HEK293 (cell line): Measurements from ENCODE around the gene CAMKMT.

Experiments
- CTCF ChIA-PET: fragments of 350-600 bp; formaldehyde crosslinking; extraction: SDS; loops from one replicate; lab custom pipeline; 2021; ENCODE audit warnings: antibody characterized with exemption; lab: Yijun Ruan, JAX
- POLR2A ChIA-PET: fragments of 300-600 bp; formaldehyde crosslinking; extraction: SDS; loops from one replicate; lab custom pipeline; 2020; ENCODE audit warnings: antibody characterized with exemption, inconsistent platforms; lab: Yijun Ruan, JAX
- H3K27ac ChIP-seq: fragments of 200-500 bp; sonication (Bioruptor generic); 2 replicates; pipeline ENCODE4 v1.5.1; 2014; ENCODE audit warnings: low read depth, low read length, control low read depth, inconsistent platforms; ENCODE audit errors: extremely low read depth
- H3K36me3 ChIP-seq, 2 experiments: fragments of 200-500 bp in 1 of 2; sonication (Bioruptor generic) in 1 of 2; 1 replicate in 1 of 2; 2 replicates in 1 of 2; pipeline ENCODE4 v1.5.1; 2014 to 2017; ENCODE audit warnings: inconsistent platforms in 2 of 2, low read length in 2 of 2; ENCODE audit not compliant: control insufficient read depth in 2 of 2, insufficient read depth in 1 of 2
- H3K4me1 ChIP-seq: fragments of 200-500 bp; sonication (Bioruptor generic); 2 replicates; pipeline ENCODE4 v1.5.1; 2014; ENCODE audit warnings: mild to moderate bottlenecking, low read length, inconsistent platforms; ENCODE audit not compliant: control insufficient read depth, insufficient read depth
- H3K4me3 ChIP-seq: 2 replicates; pipeline ENCODE4 v1.5.1; 2011; ENCODE audit warnings: low read depth, mild to moderate bottlenecking, control low read depth, low read length, moderate library complexity
- H3K9me3 ChIP-seq: fragments of 200-500 bp; sonication (Bioruptor generic); 2 replicates; pipeline ENCODE4 v1.5.1; 2014; ENCODE audit warnings: low read depth, low read length, inconsistent platforms; ENCODE audit not compliant: control insufficient read depth, insufficient read depth
- BCL11B ChIP-seq: fragments of 450-650 bp; formaldehyde crosslinking; IDR thresholded peaks from 2 replicates; pipeline ENCODE4 v1.5.1; 2016; ENCODE audit warnings: low read depth, missing biosample characterization, missing genetic modification characterization
- GLI2 ChIP-seq: fragments of 450-650 bp; formaldehyde crosslinking; IDR thresholded peaks from 2 replicates; pipeline ENCODE4; 2017; ENCODE audit warnings: missing biosample characterization, missing genetic modification characterization, low read depth, borderline replicate concordance
- HOXA7 ChIP-seq: sonication (generic); formaldehyde crosslinking; IDR thresholded peaks from 2 replicates; pipeline ENCODE4 v1.8.1; 2022; ENCODE audit warnings: missing genetic modification reagents, borderline replicate concordance
- HOXD13 ChIP-seq: sonication (generic); formaldehyde crosslinking; IDR thresholded peaks from 2 replicates; pipeline ENCODE4 v1.8.0; 2022; ENCODE audit warnings: missing genetic modification reagents, borderline replicate concordance
- TCF7L2 ChIP-seq: IDR thresholded peaks from 2 replicates; pipeline ENCODE4 v1.6.1; 2011; ENCODE audit warnings: low read depth, mild to moderate bottlenecking, inconsistent platforms, low read length, moderate library complexity, borderline replicate concordance
- WT1 ChIP-seq: fragments of 450-650 bp; formaldehyde crosslinking; IDR thresholded peaks from 2 replicates; pipeline ENCODE4 v1.5.1; 2016; ENCODE audit warnings: missing biosample characterization, missing genetic modification characterization
- YY1 ChIP-seq: fragments of 450-650 bp; formaldehyde crosslinking; IDR thresholded peaks from 2 replicates; pipeline ENCODE4 v1.5.1; 2018; ENCODE audit warnings: missing biosample characterization, missing genetic modification characterization
- ZNF10 ChIP-seq: fragments of 450-650 bp; formaldehyde crosslinking; IDR thresholded peaks from 2 replicates; pipeline ENCODE4 v1.5.1; 2017; ENCODE audit warnings: missing biosample characterization, missing genetic modification characterization
- ZNF174 ChIP-seq: fragments of 450-650 bp; formaldehyde crosslinking; IDR thresholded peaks from 2 replicates; pipeline ENCODE4 v1.5.0; 2017; ENCODE audit warnings: missing biosample characterization, mild to moderate bottlenecking, missing genetic modification characterization
- ZNF202 ChIP-seq: fragments of 450-650 bp; formaldehyde crosslinking; IDR thresholded peaks from 2 replicates; pipeline ENCODE4 v1.5.1; 2016; ENCODE audit warnings: missing biosample characterization, missing genetic modification characterization, borderline replicate concordance
- ZNF26 ChIP-seq: fragments of 450-650 bp; formaldehyde crosslinking; IDR thresholded peaks from 2 replicates; pipeline ENCODE4 v1.5.1; 2016; ENCODE audit warnings: missing biosample characterization, missing genetic modification characterization
- ZNF302 ChIP-seq: fragments of 450-650 bp; formaldehyde crosslinking; IDR thresholded peaks from 2 replicates; pipeline ENCODE4 v1.5.1; 2016; ENCODE audit warnings: missing biosample characterization, missing genetic modification characterization, low read depth
- ZNF514 ChIP-seq: fragments of 450-650 bp; formaldehyde crosslinking; IDR thresholded peaks from 2 replicates; pipeline ENCODE4 v1.5.1; 2016; ENCODE audit warnings: missing biosample characterization, missing genetic modification characterization
- ZNF561 ChIP-seq: fragments of 450-650 bp; IDR thresholded peaks from 2 replicates; pipeline ENCODE4 v1.5.1; 2018; ENCODE audit warnings: missing biosample characterization, missing genetic modification characterization, borderline replicate concordance
- ZNF768 ChIP-seq: fragments of 450-650 bp; formaldehyde crosslinking; IDR thresholded peaks from 2 replicates; pipeline ENCODE4 v1.5.1; 2018; ENCODE audit warnings: missing biosample characterization, mild to moderate bottlenecking, missing genetic modification characterization
- TF ChIP-seq, protein P1 (sequence below): fragments of 450-650 bp; formaldehyde crosslinking; IDR thresholded peaks from 2 replicates; pipeline ENCODE4 v1.5.1; 2016; ENCODE audit warnings: missing biosample characterization, missing genetic modification characterization
- TF ChIP-seq, protein P2 (sequence below): fragments of 450-650 bp; formaldehyde crosslinking; IDR thresholded peaks from 2 replicates; pipeline ENCODE4 v1.5.1; 2017; ENCODE audit warnings: missing biosample characterization, missing genetic modification characterization
- TF ChIP-seq, protein P3 (sequence below): fragments of 450-650 bp; formaldehyde crosslinking; IDR thresholded peaks from 2 replicates; pipeline ENCODE4 v1.5.1; 2016; ENCODE audit warnings: missing biosample characterization, missing genetic modification characterization, borderline replicate concordance
- TF ChIP-seq, protein P4 (sequence below): fragments of 450-650 bp; formaldehyde crosslinking; IDR thresholded peaks from 2 replicates; pipeline ENCODE4 v1.5.1; 2017; ENCODE audit warnings: missing biosample characterization, missing genetic modification characterization
- TF ChIP-seq, protein P5 (sequence below): fragments of 450-650 bp; formaldehyde crosslinking; IDR thresholded peaks from 2 replicates; pipeline ENCODE4 v1.5.1; 2016; ENCODE audit warnings: missing biosample characterization, missing genetic modification characterization

CAMKMT gene

GRCh38 chr2:44548221-44549098, 186.7 kb downstream of the CAMKMT start (continued):
- TF ChIP-seq, protein P1, sequence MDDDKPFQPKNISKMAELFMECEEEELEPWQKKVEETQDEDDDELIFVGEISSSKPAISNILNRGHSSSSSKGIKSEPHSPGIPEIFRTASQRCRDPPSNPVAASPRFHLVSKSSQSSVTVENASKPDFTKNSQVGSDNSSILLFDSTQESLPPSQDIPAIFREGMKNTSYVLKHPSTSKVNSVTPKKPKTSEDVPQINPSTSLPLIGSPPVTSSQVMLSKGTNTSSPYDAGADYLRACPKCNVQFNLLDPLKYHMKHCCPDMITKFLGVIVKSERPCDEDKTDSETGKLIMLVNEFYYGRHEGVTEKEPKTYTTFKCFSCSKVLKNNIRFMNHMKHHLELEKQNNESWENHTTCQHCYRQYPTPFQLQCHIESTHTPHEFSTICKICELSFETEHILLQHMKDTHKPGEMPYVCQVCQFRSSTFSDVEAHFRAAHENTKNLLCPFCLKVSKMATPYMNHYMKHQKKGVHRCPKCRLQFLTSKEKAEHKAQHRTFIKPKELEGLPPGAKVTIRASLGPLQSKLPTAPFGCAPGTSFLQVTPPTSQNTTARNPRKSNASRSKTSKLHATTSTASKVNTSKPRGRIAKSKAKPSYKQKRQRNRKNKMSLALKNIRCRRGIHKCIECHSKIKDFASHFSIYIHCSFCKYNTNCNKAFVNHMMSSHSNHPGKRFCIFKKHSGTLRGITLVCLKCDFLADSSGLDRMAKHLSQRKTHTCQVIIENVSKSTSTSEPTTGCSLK, result no peak
- TF ChIP-seq TCF7L2, result no peak
- no peak for TF ChIP-seq ZNF26
- TF ChIP-seq GLI2 (tag by site-specific recombination), result no peak
- no peak for TF ChIP-seq YY1 (tag by site-specific recombination)
- TF ChIP-seq, protein P2, sequence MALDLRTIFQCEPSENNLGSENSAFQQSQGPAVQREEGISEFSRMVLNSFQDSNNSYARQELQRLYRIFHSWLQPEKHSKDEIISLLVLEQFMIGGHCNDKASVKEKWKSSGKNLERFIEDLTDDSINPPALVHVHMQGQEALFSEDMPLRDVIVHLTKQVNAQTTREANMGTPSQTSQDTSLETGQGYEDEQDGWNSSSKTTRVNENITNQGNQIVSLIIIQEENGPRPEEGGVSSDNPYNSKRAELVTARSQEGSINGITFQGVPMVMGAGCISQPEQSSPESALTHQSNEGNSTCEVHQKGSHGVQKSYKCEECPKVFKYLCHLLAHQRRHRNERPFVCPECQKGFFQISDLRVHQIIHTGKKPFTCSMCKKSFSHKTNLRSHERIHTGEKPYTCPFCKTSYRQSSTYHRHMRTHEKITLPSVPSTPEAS (tag by site-specific recombination), result no peak
- no peak for TF ChIP-seq ZNF561 (tag by site-specific recombination)

GRCh38 chr2:44549099-44549471, 187.3 kb downstream of the CAMKMT start:
- H3K9me3 ChIP-seq, result no peaks in the 10 kb centered on the region
- peaks cover 19% of the 10 kb centered on the region for H3K4me1 ChIP-seq
- no peak overlapping the region for H3K27ac ChIP-seq
- no peak overlapping the region for H3K4me3 ChIP-seq
- H3K36me3 ChIP-seq, result no peaks in the 10 kb centered on the region
- TF ChIP-seq, protein P3, sequence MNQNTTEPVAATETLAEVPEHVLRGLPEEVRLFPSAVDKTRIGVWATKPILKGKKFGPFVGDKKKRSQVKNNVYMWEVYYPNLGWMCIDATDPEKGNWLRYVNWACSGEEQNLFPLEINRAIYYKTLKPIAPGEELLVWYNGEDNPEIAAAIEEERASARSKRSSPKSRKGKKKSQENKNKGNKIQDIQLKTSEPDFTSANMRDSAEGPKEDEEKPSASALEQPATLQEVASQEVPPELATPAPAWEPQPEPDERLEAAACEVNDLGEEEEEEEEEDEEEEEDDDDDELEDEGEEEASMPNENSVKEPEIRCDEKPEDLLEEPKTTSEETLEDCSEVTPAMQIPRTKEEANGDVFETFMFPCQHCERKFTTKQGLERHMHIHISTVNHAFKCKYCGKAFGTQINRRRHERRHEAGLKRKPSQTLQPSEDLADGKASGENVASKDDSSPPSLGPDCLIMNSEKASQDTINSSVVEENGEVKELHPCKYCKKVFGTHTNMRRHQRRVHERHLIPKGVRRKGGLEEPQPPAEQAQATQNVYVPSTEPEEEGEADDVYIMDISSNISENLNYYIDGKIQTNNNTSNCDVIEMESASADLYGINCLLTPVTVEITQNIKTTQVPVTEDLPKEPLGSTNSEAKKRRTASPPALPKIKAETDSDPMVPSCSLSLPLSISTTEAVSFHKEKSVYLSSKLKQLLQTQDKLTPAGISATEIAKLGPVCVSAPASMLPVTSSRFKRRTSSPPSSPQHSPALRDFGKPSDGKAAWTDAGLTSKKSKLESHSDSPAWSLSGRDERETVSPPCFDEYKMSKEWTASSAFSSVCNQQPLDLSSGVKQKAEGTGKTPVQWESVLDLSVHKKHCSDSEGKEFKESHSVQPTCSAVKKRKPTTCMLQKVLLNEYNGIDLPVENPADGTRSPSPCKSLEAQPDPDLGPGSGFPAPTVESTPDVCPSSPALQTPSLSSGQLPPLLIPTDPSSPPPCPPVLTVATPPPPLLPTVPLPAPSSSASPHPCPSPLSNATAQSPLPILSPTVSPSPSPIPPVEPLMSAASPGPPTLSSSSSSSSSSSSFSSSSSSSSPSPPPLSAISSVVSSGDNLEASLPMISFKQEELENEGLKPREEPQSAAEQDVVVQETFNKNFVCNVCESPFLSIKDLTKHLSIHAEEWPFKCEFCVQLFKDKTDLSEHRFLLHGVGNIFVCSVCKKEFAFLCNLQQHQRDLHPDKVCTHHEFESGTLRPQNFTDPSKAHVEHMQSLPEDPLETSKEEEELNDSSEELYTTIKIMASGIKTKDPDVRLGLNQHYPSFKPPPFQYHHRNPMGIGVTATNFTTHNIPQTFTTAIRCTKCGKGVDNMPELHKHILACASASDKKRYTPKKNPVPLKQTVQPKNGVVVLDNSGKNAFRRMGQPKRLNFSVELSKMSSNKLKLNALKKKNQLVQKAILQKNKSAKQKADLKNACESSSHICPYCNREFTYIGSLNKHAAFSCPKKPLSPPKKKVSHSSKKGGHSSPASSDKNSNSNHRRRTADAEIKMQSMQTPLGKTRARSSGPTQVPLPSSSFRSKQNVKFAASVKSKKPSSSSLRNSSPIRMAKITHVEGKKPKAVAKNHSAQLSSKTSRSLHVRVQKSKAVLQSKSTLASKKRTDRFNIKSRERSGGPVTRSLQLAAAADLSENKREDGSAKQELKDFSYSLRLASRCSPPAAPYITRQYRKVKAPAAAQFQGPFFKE (tag by site-specific recombination), result no peak
- ChIA-PET CTCF (interaction anchor here (0.6 to 1.0 kb wide), 2 partner anchors 68 to 70 kb away, joined by 3 to 4 read pairs; no protein-coding TSS in a partner anchor), POLR2A (no interaction called here)

GRCh38 chr2:44549856-44550255, 188.1 kb downstream of the CAMKMT start:
- no peaks in the 10 kb centered on the region for H3K36me3 ChIP-seq
- H3K9me3 ChIP-seq, result no peaks in the 10 kb centered on the region
- ChIA-PET POLR2A (no interaction called here), CTCF (interaction anchor here (0.7 kb wide), 1 partner anchor 70 kb away, joined by 3 read pairs; no protein-coding TSS in a partner anchor)
- no peak overlapping the region for H3K27ac ChIP-seq
- H3K4me1 ChIP-seq, result peaks cover 12% of the 10 kb centered on the region
- H3K4me3 ChIP-seq, result no peak overlapping the region
- TF ChIP-seq HOXA7 (CRISPR knock-in tag), result no peak
- no peak for TF ChIP-seq ZNF174 (tag by site-specific recombination)
- TF ChIP-seq, protein P4, sequence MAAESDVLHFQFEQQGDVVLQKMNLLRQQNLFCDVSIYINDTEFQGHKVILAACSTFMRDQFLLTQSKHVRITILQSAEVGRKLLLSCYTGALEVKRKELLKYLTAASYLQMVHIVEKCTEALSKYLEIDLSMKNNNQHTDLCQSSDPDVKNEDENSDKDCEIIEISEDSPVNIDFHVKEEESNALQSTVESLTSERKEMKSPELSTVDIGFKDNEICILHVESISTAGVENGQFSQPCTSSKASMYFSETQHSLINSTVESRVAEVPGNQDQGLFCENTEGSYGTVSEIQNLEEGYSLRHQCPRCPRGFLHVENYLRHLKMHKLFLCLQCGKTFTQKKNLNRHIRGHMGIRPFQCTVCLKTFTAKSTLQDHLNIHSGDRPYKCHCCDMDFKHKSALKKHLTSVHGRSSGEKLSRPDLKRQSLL (tag by site-specific recombination), result no peak
- TF ChIP-seq HOXD13 (CRISPR knock-in tag), result no peak
- TF ChIP-seq ZNF514 (tag by site-specific recombination), result no peak
- TF ChIP-seq ZNF10 (tag by site-specific recombination), result no peak
- no peak for TF ChIP-seq WT1
- TF ChIP-seq BCL11B (tag by site-specific recombination), result no peak
- no peak for TF ChIP-seq ZNF768 (tag by site-specific recombination)
- no peak for TF ChIP-seq ZNF202 (tag by site-specific recombination)
- no peak for TF ChIP-seq ZNF302
- TF ChIP-seq, protein P5, sequence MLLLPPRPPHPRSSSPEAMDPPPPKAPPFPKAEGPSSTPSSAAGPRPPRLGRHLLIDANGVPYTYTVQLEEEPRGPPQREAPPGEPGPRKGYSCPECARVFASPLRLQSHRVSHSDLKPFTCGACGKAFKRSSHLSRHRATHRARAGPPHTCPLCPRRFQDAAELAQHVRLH (tag by site-specific recombination), result no peak
